ENCODE results near the gene CNTD1.
A peak's percentile ranks its signal among the peaks of the same experiment; 100 is the strongest.

The CNTD1 gene

GRCh38 chr17:42782166-42783061 is 16.2 kb upstream of the CNTD1 start:
- Histone ChIP-seq H3K4me2 (ENCODE audit: low read length, poor library complexity, severe bottlenecking) (no peak overlapping the region), H2AK5ac (ENCODE audit: low read length, severe bottlenecking) (peak overlapping the region; percentile 44), H3K4me1 (ENCODE audit: control insufficient read depth, insufficient read depth, low read depth, low read length) (peaks cover 38% of the 10 kb centered on the region), H3K9me3 (ENCODE audit: control insufficient read depth, low read length) (no peaks in the 10 kb centered on the region), H3K4me3 (ENCODE audit: insufficient read depth in 1 of 2, low read depth in 1 of 2, low read length in 2 of 2) (peak overlapping the region in 1 of 2 experiments; percentile 75), H3K27ac (ENCODE audit: low read length, poor library complexity, severe bottlenecking) (no peak overlapping the region), H3K18ac (ENCODE audit: low read depth in 1 of 2, low read length in 2 of 2) (no peak overlapping the region), H4K8ac (ENCODE audit: low read length) (no peak overlapping the region), H2BK5ac (ENCODE audit: low read depth, low read length, poor library complexity, severe bottlenecking) (no peak overlapping the region), H3K79me1 (replicated peaks; ENCODE audit: low read length, poor library complexity, severe bottlenecking) (peaks cover 30% of the 10 kb centered on the region), H3K9ac (ENCODE audit: low read length) (no peak overlapping the region), H2AFZ (ENCODE audit: low read depth, low read length) (no peak overlapping the region), H3K23ac (ENCODE audit: low read length in 2 of 2) (no peak overlapping the region), H3K4ac (ENCODE audit: low read depth in 1 of 2, low read length in 2 of 2) (no peak overlapping the region), H2BK120ac (ENCODE audit: low read depth, low read length) (no peak overlapping the region), H3K27me3 (ENCODE audit: control insufficient read depth in 1 of 2, insufficient read depth in 1 of 2, low read length in 2 of 2) (peaks cover 0 to 67% of the 10 kb centered on the region in 2 experiments), H2BK12ac (ENCODE audit: low read length in 2 of 2) (peak overlapping the region in 1 of 2 experiments; percentile 35), H4K91ac (ENCODE audit: low read length) (peak overlapping the region; percentile 7), H3K14ac (ENCODE audit: low read length in 2 of 2) (no peak overlapping the region), H2BK15ac (ENCODE audit: low read depth, poor library complexity, severe bottlenecking) (no peak overlapping the region), H3K36me3 (ENCODE audit: control insufficient read depth in 1 of 2, insufficient read depth in 2 of 2, low read depth in 1 of 2, low read length in 2 of 2) (peaks cover 23 to 42% of the 10 kb centered on the region in 2 experiments)
- 94% methylated on average over 26 of the region's 29 CpGs for WGBS
- no peak for DNase-seq

GRCh38 chr17:42783062-42783790 is 15.4 kb upstream of the CNTD1 start:
- H3K9ac ChIP-seq (ENCODE audit: low read length) = no peak overlapping the region
- H3K27ac ChIP-seq (ENCODE audit: low read length, poor library complexity, severe bottlenecking) = no peak overlapping the region
- WGBS = 28% methylated on average over 9 of the region's 9 CpGs
- H2BK15ac ChIP-seq (ENCODE audit: low read depth, poor library complexity, severe bottlenecking) = no peak overlapping the region
- H3K14ac ChIP-seq (ENCODE audit: low read length in 2 of 2) = no peak overlapping the region
- H3K4ac ChIP-seq (ENCODE audit: low read depth in 1 of 2, low read length in 2 of 2) = no peak overlapping the region
- H3K4me2 ChIP-seq (ENCODE audit: low read length, poor library complexity, severe bottlenecking) = no peak overlapping the region
- H4K8ac ChIP-seq (ENCODE audit: low read length) = no peak overlapping the region
- peak overlapping the region in 1 of 2 experiments; percentile 28 for H3K18ac ChIP-seq (ENCODE audit: low read depth in 1 of 2, low read length in 2 of 2)
- H2AFZ ChIP-seq (ENCODE audit: low read depth, low read length) = no peak overlapping the region
- peaks cover 30% of the 10 kb centered on the region for H3K79me1 ChIP-seq (replicated peaks; ENCODE audit: low read length, poor library complexity, severe bottlenecking)
- peak overlapping the region; percentile 44 for H2AK5ac ChIP-seq (ENCODE audit: low read length, severe bottlenecking)
- H2BK120ac ChIP-seq (ENCODE audit: low read depth, low read length) = no peak overlapping the region
- H3K9me3 ChIP-seq (ENCODE audit: control insufficient read depth, low read length) = no peaks in the 10 kb centered on the region
- no peak overlapping the region for H2BK5ac ChIP-seq (ENCODE audit: low read depth, low read length, poor library complexity, severe bottlenecking)
- H4K91ac ChIP-seq (ENCODE audit: low read length) = peak overlapping the region; percentile 7
- H3K4me3 ChIP-seq (ENCODE audit: insufficient read depth in 1 of 2, low read depth in 1 of 2, low read length in 2 of 2) = peak overlapping the region in 1 of 2 experiments; percentile 49
- peaks cover 38% of the 10 kb centered on the region for H3K4me1 ChIP-seq (ENCODE audit: control insufficient read depth, insufficient read depth, low read depth, low read length)
- no peak overlapping the region for H3K23ac ChIP-seq (ENCODE audit: low read length in 2 of 2)
- peaks cover 15 to 42% of the 10 kb centered on the region in 2 experiments for H3K36me3 ChIP-seq (ENCODE audit: control insufficient read depth in 1 of 2, insufficient read depth in 2 of 2, low read depth in 1 of 2, low read length in 2 of 2)
- H3K27me3 ChIP-seq (ENCODE audit: control insufficient read depth in 1 of 2, insufficient read depth in 1 of 2, low read length in 2 of 2) = peaks cover 0 to 74% of the 10 kb centered on the region in 2 experiments
- DNase-seq = peak; percentile 49
- H2BK12ac ChIP-seq (ENCODE audit: low read length in 2 of 2) = peak overlapping the region in 1 of 2 experiments; percentile 12

- Histone ChIP-seq H3K27me3 (ENCODE audit: control insufficient read depth in 1 of 2, insufficient read depth in 1 of 2, low read length in 2 of 2) (peaks cover 0 to 74% of the 10 kb centered on the region in 2 experiments), H4K91ac (ENCODE audit: low read length) (peak overlapping the region; percentile 32), H3K4me2 (ENCODE audit: low read length, poor library complexity, severe bottlenecking) (no peak overlapping the region), H3K27ac (ENCODE audit: low read length, poor library complexity, severe bottlenecking) (no peak overlapping the region), H3K36me3 (ENCODE audit: control insufficient read depth in 1 of 2, insufficient read depth in 2 of 2, low read depth in 1 of 2, low read length in 2 of 2) (peaks cover 9 to 42% of the 10 kb centered on the region in 2 experiments), H2BK15ac (ENCODE audit: low read depth, poor library complexity, severe bottlenecking) (peak overlapping the region; percentile 32), H2BK12ac (ENCODE audit: low read length in 2 of 2) (no peak overlapping the region), H3K79me1 (replicated peaks; ENCODE audit: low read length, poor library complexity, severe bottlenecking) (peaks cover 30% of the 10 kb centered on the region), H3K9me3 (ENCODE audit: control insufficient read depth, low read length) (no peaks in the 10 kb centered on the region), H3K4me1 (ENCODE audit: control insufficient read depth, insufficient read depth, low read depth, low read length) (peaks cover 38% of the 10 kb centered on the region), H4K8ac (ENCODE audit: low read length) (no peak overlapping the region), H3K9ac (ENCODE audit: low read length) (no peak overlapping the region), H2AK5ac (ENCODE audit: low read length, severe bottlenecking) (no peak overlapping the region), H2BK120ac (ENCODE audit: low read depth, low read length) (no peak overlapping the region), H3K4ac (ENCODE audit: low read depth in 1 of 2, low read length in 2 of 2) (no peak overlapping the region), H2AFZ (ENCODE audit: low read depth, low read length) (no peak overlapping the region), H3K14ac (ENCODE audit: low read length in 2 of 2) (no peak overlapping the region), H3K4me3 (ENCODE audit: insufficient read depth in 1 of 2, low read depth in 1 of 2, low read length in 2 of 2) (no peak overlapping the region), H2BK5ac (ENCODE audit: low read depth, low read length, poor library complexity, severe bottlenecking) (no peak overlapping the region), H3K23ac (ENCODE audit: low read length in 2 of 2) (no peak overlapping the region), H3K18ac (ENCODE audit: low read depth in 1 of 2, low read length in 2 of 2) (no peak overlapping the region)
- no peak for DNase-seq
- 85% methylated on average over 22 of the region's 22 CpGs for WGBS
These were observed 14.9 kb upstream of the CNTD1 start for GRCh38 chr17:42783791-42784138.

- WGBS = 97% methylated on average over 21 of the region's 25 CpGs
- Histone ChIP-seq H2AK5ac (ENCODE audit: low read length, severe bottlenecking) (no peak overlapping the region), H4K91ac (ENCODE audit: low read length) (peak overlapping the region; percentile 22), H3K4ac (ENCODE audit: low read depth in 1 of 2, low read length in 2 of 2) (no peak overlapping the region), H3K9me3 (ENCODE audit: control insufficient read depth, low read length) (no peaks in the 10 kb centered on the region), H3K18ac (ENCODE audit: low read depth in 1 of 2, low read length in 2 of 2) (no peak overlapping the region), H2BK120ac (ENCODE audit: low read depth, low read length) (no peak overlapping the region), H3K14ac (ENCODE audit: low read length in 2 of 2) (no peak overlapping the region), H2BK5ac (ENCODE audit: low read depth, low read length, poor library complexity, severe bottlenecking) (no peak overlapping the region), H3K79me1 (replicated peaks; ENCODE audit: low read length, poor library complexity, severe bottlenecking) (peaks cover 30% of the 10 kb centered on the region), H3K9ac (ENCODE audit: low read length) (no peak overlapping the region), H3K23ac (ENCODE audit: low read length in 2 of 2) (no peak overlapping the region), H3K4me3 (ENCODE audit: insufficient read depth in 1 of 2, low read depth in 1 of 2, low read length in 2 of 2) (no peak overlapping the region), H3K27ac (ENCODE audit: low read length, poor library complexity, severe bottlenecking) (no peak overlapping the region), H2BK15ac (ENCODE audit: low read depth, poor library complexity, severe bottlenecking) (no peak overlapping the region), H4K8ac (ENCODE audit: low read length) (no peak overlapping the region), H3K4me1 (ENCODE audit: control insufficient read depth, insufficient read depth, low read depth, low read length) (peaks cover 38% of the 10 kb centered on the region), H2AFZ (ENCODE audit: low read depth, low read length) (no peak overlapping the region), H3K27me3 (ENCODE audit: control insufficient read depth in 1 of 2, insufficient read depth in 1 of 2, low read length in 2 of 2) (peaks cover 0 to 74% of the 10 kb centered on the region in 2 experiments), H2BK12ac (ENCODE audit: low read length in 2 of 2) (peak overlapping the region in 1 of 2 experiments; percentile 50), H3K36me3 (ENCODE audit: control insufficient read depth in 1 of 2, insufficient read depth in 2 of 2, low read depth in 1 of 2, low read length in 2 of 2) (peaks cover 3 to 38% of the 10 kb centered on the region in 2 experiments), H3K4me2 (ENCODE audit: low read length, poor library complexity, severe bottlenecking) (no peak overlapping the region)
- no peak for DNase-seq
These were observed 14.3 kb upstream of the CNTD1 start for GRCh38 chr17:42784409-42784808.

All from mesenchymal stem cell (in vitro differentiated cells and primary cell).